Dermis microvascular lymphatic vessel endothelial cell (primary cell): Measurements from ENCODE around the gene RGS18. TPM values are rescaled to one million over a fixed set of nuclear protein-coding genes. Genes with fewer than 3 reads are reported as not detected.

Experiments used
- total RNA-seq: library from RNA; depleted of rRNA; stranded (reverse); fragments of >200 nt; gene quantifications from 2 replicates; pipeline ENCODE4 v1.2.1, GENCODE V29; 2014

Gene RGS18
- total RNA-seq, 1 donor from 2014 or later, result not detected

Other genes with a start within 250 kb of the RGS18 start
- gene RGS21, start 158.5 kb downstream of the RGS18 start, total RNA-seq, result not detected in 2 replicates